HTERT RPE-1 (cell line): Measurements from ENCODE around the gene RUNX2.
"Not testable (repeated sequence)": the region's sequence is repeated elsewhere in the genome, so short reads cannot be mapped to it uniquely, and the experiment has no call there.

Experiments used
- in situ Hi-C: fragments of 300-500 bp; cut with MboI; formaldehyde crosslinking; loops from 4 replicates; pipeline ENCODE4 v1.14.3; 2020; ENCODE audit warnings: low sequenced_read_pairs

The RUNX2 gene

DNA sequence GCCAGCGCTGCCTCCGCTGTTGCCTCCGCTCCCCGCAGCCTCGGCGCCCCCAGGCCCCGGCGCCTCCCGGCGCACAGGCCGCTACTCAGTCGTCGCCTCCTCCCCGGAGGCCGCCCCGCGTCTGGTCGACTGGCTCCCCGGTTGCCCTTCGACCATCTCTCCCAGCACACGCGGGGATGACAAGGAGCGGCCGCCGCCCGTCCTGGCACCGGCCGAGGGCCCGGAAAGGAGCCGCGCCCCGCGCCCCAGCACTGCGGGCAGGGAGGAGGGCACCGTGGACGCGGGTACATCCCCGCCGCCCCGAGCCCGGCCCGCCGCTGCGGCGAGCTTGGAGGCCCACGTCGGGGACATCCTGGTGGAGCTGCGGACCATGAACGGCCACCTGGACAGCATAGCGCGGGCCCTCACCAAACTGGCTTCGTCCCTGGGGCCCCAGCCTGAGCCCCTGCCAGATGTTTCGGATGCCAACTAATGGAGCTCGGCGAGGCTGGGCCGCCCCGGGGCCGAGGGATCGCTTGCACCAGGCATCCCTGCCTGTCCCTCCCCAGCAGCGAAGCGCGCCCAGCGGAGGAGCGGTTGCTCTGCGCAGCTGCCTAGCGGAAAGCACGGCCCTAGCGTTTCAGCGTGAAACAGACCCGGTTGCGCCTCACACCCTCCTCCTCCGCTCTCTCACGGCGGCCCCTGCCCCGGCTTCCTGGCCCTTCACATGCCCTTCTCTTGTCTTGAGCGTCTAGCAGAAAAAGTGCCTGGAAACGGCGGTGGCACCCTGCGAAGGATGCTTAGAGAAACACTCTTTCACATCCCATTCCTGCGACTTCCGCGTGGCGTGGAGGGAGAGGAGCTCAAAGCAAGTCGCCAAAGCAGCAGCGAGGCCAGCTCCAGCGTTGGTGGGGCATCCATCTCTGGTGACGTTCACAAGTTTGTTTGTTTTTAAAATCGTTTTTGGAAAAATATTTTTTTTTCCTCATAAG, 335.4 kb downstream of the RUNX2 start:
- in situ Hi-C loops = no loop called here

DNA sequence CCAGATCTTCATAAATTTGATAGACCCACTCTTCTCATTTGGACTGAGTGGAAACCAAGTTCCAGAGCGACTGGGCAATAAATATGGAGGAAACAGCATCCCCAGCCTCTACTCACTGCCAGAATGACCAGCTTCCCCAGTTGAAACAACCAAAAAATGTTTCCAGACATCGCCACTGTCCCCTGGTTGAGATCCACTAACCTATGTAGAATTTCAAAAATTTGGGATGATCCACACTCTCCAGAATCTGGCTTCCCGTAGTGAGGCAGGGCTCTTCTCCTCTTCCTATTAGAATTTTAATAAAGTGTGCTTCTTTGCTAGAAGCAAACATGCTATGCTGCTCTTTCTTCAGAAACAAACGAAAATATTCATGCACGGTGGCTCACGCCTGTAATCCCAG, 336.6 kb downstream of the RUNX2 start:
- in situ Hi-C loops = no loop called here

DNA sequence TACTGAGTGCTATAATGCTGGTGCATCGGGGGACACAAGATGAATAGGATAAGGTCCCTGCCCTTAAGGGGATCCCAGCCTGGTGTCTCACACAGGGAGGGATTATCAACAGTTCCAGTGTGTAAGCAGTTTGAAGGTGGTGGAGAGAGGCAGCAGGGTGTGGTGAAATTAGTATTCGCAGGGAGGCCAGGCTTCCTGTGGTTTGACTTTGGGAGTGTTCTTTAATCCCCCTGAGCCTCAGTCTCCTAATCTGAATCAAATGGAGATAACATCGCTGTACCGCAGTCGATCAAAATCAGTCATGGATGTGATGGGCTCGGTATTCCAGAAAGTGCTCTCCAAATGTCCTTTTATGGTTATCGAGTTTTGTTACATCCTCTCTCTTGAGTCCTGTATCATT, 337.7 kb downstream of the RUNX2 start:
- in situ Hi-C loops = no loop called here

DNA sequence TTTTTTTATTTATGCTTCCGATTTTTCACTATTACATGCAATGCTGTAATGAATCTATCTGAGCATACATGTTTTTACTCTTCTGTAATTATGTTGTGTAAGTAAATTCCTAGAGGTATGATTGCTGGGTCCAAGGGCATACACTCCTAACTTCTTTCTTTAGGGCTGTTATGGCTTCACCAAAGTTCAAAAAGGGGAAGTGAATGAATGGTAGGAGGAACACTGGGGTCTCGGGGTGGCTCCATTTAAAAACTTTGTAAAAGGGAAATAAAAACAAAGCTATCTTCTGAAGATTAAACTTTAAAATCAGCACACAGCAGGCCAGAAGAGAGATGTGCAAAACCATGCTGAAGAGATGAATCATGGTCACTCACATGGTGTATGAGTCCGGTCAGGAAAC, 338.7 kb downstream of the RUNX2 start:
- in situ Hi-C loops = no loop called here

DNA sequence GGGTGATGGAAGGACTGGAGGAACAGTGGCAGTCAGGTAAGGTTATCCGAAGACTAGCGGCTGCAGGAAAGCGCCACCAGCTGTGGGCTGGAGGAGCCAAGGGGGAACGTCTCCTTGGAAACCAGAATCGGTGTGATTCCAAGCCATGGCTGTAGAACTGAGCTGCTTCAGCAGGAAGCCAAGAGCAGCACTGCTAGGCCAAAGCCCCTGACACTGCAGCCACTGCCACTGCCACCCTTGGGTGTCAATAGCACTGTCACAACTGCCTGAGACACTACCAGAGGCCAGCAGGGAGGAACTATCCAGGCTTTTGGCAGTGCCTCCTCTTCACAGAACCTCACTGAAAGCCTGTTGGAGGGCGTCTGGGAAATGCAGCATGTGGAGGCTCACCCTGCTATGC, 339.2 kb downstream of the RUNX2 start:
- in situ Hi-C loops = no loop called here

DNA sequence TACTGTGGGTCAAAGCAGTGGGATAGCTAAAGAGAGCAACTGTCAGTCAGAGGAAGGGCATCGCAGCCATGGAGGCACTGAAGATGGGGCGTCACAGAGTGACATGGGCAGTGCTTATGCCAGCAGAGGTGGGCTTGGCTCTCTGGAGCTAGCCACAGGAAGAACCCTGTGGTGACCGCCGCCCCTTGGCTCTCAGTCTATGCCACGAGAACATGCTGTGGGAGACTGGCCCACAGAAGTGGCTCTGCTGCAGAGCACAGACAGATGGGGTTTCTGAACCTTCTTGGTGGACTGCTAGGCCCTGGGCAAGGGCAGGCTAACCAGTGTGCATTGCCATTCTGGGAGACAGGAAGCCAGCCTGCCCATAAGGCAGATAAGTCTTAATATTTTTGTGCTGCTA, 339.6 kb downstream of the RUNX2 start:
- in situ Hi-C loops = no loop called here

DNA sequence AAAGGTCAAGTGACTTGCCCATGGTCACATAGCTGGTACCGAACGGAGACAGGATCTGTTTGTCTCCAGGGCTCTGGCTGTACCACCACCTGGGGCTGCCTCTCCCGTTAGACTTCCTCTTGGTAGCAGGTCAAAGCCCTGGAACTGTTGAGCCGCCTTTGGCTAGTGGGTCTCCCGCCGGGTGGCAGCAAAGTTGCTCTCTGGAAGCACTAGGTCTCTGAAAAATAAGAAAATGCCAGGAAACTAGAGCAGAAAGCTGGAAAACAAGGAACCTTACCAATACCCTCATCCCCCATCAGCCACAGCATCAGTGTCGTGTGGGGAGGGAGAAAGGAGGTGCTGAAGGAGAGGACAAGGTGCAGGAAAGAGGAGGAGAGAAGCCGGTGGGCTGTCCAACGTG, 340.6 kb downstream of the RUNX2 start:
- in situ Hi-C loops = no loop called here

DNA sequence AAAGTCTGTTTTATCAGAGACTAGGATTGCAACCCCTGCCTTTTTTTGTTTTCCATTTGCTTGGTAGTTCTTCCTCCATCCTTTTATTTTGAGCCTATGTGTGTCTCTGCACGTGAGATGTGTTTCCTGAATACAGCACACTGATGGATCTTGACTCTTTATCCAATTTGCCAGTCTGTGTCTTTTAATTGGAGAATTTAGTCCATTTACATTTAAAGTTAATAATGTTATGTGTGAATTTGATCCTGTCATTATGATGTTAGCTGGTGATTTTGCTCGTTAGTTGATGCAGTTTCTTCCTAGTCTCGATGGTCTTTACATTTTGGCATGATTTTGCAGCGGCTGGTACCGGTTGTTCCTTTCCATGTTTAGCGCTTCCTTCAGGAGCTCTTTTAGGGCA, 345.0 kb downstream of the RUNX2 start:
- in situ Hi-C loops = not testable (repeated sequence)

DNA sequence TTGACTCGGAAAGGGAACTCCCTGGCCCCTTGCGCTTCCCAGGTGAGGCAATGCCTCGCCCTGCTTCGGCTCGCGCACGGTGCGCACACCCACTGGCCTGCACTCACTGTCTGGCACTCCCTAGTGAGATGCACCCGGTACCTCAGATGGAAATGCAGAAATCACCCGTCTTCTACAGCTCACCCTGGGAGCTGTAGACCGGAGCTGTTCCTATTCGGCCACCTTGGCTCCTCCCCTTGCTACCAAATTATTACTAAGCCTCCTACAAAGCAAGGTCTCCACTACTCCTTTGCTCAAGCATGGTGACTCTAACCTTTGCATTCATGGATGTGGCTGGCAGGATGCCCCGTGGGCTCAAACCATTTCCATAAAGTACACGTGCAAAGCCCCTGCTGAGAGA, 347.0 kb downstream of the RUNX2 start:
- in situ Hi-C loops = not testable (repeated sequence)

DNA sequence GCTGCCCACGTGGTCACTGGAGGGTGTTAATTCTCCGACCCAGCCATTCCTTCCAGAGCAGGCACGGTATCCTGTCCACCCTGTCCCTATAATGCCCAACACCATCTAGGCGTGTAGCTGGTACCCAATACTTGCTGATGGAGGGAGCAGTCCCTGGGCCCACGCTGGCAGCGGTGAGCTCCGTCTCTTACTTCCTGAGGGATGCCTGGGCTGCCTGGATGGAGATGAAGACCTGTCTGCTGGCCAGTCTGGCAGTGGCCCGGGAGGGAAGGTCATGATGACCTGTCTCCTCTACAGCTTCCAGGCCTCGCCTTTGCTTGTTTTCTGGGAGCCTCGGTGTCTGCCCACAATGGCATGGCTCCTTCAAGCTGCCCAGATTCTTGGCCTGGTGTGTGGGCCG, 347.5 kb downstream of the RUNX2 start:
- in situ Hi-C loops = no loop called here

DNA sequence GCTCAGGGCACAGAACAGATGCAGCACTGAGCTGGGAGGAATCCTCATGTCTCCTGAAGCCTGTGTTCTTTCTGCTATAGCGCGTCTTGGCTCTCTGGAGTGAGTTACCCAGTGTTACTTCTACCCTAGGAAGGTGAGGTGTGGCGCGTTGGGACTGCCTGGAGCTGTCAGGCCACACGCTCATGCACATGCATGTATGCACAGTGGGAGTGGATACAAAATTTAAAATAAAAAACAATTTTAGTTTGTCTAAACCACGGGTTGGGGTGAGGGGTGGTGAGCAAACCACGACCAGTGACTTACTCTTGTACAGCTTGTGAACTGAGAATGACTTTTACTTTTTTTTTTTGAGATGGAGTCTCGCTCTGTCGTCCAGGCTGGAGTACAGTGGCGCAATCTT, 348.2 kb downstream of the RUNX2 start:
- in situ Hi-C loops = no loop called here

DNA sequence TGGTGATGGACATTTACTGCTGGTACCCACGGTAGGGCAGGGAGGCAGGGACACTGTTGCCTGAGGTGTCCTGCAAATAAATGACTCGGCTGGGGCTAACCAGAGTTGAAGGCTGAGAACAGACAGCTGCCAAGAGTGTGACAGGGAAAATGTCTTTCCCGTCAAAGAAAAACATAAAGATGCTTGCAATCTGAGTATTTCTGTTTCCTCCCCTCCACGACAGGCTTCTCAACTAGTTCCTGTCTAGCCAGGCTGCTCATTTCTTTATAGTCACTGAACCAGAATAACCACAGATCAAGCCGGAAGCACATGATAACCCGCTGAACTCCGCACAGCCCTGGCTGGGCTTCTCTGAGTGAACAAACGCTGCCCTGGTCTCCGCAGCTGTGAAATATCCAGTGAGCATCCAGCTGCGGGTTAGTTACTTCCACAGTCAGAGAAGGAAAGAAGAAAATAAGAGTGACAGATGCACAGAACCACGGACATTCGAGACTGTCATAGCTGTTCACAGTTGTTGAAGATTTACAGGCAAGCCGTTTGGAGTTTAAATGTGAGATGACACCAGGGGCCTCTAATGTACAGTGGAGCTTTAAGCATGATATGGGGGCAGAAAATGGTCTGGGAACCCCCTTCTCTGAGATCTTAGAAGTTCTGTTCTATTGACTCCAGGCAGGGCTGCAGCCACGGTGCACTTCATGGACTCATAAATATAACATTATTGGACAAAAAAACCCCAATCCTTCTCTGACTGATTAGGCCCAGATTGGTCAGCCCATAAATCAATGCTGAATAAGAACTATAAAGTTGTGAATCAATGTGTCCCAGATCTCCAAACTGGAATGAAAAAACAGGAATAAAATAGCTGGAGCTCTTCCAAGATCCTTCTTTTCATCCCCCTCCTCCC, 349.5 kb downstream of the RUNX2 start:
- in situ Hi-C loops = no loop called here

DNA sequence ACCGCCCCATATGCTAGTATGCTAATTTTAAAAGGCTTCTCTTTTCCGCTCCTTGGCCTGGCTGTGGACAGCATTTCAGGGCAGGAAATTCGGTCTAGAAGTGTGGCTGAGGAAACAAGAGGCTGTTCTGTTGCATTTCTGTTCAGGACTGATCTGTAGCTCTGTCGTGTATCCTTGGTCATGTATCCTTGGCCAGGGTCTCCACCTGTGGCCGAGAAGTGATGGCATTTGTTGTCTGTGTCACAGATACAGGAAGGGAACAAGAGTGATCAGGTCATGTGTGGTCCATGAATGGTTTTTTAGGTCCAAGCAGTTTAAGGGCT, 350.1 kb downstream of the RUNX2 start:
- in situ Hi-C loops = no loop called here

DNA sequence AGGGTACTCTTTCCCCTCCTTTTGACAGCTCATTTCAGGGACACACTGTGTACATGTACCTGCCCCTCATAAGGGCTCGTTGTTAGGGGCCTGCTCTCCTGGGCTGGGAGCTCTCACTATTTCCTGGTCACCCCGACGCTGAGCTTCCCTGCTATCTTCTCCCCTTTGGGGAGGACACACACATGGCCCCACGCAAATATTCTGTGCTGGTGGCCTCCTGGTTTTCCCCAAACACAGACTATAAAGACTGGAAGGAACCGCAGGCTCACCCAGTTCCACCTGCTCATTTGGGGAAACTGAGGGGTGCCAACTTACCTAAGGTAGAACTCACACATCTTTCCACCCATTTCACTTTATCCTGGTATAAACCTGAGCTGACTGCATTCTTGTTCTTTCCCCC, 351.0 kb downstream of the RUNX2 start:
- in situ Hi-C loops = no loop called here

DNA sequence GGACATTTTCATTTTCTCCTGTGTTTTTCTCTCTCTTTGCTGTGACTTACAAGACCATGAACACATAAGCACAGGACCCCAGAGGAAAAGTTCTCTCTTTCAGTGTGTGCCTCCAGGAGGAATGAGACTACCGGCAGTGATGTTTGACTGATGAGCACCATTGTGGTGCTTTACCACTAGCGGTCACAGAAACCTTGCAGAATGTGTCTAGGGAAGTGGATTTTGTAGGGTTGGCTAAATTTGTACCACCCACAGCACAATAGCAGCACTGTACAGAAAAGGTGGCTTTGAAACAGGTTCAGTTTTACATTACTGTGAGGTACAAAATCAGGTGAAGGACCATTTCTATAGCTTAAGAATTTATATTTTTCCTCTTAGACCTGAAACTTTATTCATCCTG, 351.5 kb downstream of the RUNX2 start:
- in situ Hi-C loops = no loop called here

DNA sequence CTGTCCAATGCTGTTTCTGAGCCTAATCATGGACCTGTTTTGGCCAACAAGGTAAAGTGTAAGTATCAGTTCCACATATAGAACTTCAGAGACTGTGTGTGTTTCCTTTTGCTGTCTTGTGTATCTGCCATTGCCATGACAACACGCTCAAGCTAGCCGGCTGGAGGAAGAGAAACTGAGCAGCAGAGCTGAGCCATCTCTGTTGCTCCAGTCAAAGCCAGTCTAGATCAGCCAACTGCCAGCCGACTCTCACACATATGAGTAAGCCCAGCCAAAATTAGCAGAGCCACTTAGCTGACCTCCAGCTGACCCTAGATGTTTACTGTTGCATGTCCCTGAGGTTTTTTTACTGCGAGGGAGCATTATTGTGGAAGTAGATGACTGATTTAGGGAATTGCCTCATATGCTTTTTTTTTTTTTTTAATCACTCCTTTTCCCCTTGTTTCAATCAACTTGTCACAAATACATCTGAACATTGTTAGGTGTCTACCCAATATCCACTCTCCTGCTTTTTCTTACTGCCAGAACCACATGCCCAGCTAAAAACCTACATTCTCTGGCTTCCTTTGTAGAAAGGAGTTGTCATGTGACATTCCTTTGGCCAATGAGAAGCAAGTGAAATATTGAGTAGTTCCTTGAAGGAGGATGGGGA, 353.9 kb downstream of the RUNX2 start:
- in situ Hi-C loops = no loop called here

DNA sequence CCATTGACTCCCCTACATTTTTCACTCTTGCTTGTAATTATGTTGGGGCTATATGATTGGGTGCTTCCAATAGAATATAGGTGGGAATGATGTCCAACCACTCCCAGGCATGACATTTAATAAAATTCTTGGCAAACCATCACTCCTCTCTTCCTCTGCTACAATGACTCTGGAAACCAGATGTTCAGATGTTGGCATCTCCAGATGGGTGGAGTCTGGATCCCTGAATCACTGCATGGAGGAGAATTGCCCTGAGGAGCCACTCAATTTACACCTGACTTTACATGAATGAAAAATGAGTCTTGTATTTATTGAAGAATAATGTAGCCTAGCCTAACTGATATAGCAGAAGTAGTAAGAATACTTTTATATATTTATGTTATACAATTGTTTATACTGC, 356.3 kb downstream of the RUNX2 start:
- in situ Hi-C loops = no loop called here

DNA sequence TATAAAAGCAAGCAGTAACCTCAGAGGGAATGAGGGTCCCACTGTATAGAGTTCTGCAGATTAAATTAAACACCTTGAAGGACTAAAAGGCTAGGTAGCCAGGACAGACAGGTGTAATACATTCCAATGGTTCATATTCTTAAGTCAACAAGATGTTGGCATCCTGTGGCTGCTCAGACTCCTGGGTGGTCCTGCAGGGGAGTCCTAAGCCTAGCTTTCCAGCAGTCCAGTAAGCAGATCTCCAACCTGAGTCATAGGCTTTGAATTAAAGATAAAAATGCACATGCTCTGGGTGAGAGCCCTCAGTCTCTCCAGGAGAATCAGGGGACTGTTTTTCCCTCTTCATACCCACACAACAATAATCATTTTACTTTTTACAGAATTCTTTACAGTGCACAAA, 356.9 kb downstream of the RUNX2 start:
- in situ Hi-C loops = no loop called here

DNA sequence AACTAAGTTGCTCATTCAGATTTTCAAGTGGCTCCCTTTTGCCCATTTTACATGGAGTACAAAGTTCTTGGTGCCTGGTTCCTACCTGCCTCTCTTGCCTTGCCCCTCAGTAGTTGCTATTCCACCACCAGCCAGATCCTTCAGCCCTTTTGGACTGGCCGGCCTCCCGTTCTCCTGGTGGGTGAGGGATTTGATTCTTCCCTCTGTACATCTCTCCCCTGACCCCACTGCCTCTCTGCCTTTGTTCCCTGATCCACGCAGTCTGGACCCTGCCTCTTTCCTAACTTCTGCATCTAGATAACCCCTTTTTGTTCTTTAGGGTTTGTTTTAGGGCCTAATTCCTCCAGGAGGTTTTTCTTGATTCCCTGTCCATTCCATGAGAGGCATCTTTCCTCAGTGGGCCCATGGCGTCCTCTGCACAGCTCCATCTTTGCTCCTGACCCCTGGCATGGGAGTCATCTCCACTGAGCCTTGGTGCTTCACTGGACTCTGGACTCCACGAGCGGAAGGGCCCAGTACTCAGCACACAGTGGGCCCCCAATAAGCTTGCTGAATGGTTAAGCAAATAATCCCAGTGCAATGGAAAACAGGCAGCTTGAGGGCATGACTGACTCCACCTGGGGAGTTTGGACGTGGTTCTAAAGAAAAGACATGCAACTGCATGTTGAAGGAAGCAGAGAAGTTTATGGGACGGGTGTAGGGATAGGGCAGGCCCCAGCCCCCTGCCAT, 358.9 kb downstream of the RUNX2 start:
- in situ Hi-C loops = no loop called here

DNA sequence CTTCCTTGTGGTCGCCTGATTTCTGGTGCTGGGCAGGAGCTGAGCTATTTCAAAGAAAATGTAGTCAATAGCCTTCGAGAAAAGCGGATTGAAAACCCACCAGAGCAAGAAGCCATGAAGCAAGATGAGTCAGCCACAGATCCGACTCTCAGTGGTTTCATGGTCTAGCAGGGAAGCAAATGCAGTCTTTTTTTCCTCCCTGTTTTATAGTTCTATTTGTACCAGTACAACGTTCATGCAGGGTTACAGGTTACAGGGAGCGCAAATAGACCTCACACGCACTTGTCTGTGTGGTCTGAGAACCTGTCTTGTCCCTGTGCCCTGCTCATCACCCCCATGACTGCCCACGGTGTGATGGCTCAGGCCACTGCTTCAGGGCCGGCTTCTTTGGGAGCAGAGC, 359.4 kb downstream of the RUNX2 start:
- in situ Hi-C loops = no loop called here

DNA sequence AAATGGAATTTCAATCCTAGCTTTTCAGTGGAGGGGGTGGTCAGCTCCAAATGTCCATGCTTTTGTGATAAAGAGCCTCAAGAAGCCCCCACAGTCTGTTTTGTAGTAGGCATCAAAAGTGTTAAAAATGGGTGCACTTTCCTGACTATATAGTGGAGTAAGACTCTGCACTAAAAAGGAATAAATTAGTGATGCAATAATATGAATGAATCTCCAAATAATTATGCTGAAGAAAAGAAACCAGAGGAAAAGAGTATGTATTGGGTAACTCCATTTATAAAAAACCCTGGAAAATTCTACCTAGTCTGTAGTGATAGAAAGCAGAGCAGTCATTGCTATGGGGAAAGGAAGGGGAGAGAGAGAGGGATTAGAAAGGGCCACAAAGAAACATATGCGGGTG, 360.1 kb downstream of the RUNX2 start:
- in situ Hi-C loops = no loop called here
